H1 (cell line): Measurements from ENCODE around the gene ABTB1. TPM values are rescaled to one million over a fixed set of nuclear protein-coding genes. Genes with fewer than 3 reads are reported as not detected.

ENCODE experiments used
- CTCF ChIA-PET: fragments of 300-600 bp; sonication (Branson Sonifier 250); formaldehyde crosslinking; loops from one replicate; lab custom pipeline; 2021; ENCODE audit not compliant: partially characterized antibody; lab: Charles Lee
- POLR2A ChIA-PET: fragments of 300-600 bp; sonication (Branson Sonifier 250); formaldehyde crosslinking; loops from one replicate; lab custom pipeline; 2021; ENCODE audit warnings: inconsistent platforms; ENCODE audit not compliant: partially characterized antibody; lab: Charles Lee
- DNase-seq, 2 experiments: peaks; one replicate each; pipeline versions ENCODE4 v3.0.0 to v3.0.0-alpha.2; 2010 to 2022; ENCODE audit warnings: low spot score in 2 of 2, low read depth in 1 of 2, mixed read lengths in 1 of 2
- FAIRE-seq: peaks from 2 replicates; lab custom pipeline; 2011; peaks lifted over from hg19 to GRCh38; lab: Jason Lieb, UNC
- H2AFZ ChIP-seq: 2 replicates; pipeline ENCODE4 v1.8.1; 2012; ENCODE audit warnings: low read length, inconsistent platforms
- H2AK5ac ChIP-seq: 2 replicates; pipeline ENCODE4 v1.6.1; 2013; ENCODE audit warnings: low read depth, low read length
- H2BK120ac ChIP-seq: replicated peaks from 2 replicates; pipeline ENCODE3; 2013; ENCODE audit warnings: low read depth, low read length, inconsistent platforms
- H2BK12ac ChIP-seq: 2 replicates; pipeline ENCODE4 v1.6.1; 2013; ENCODE audit warnings: low read depth, low read length
- H2BK15ac ChIP-seq: 2 replicates; pipeline ENCODE4 v1.6.1; 2013; ENCODE audit warnings: low read length
- H2BK20ac ChIP-seq: 2 replicates; pipeline ENCODE4 v1.6.1; 2013; ENCODE audit warnings: low read length
- H2BK5ac ChIP-seq: 2 replicates; pipeline ENCODE4 v1.6.1; 2013; ENCODE audit warnings: low read depth, low read length
- H3K14ac ChIP-seq: 2 replicates; pipeline ENCODE4 v1.6.1; 2013; ENCODE audit warnings: inconsistent platforms; ENCODE audit not compliant: insufficient read length
- H3K18ac ChIP-seq: 2 replicates; pipeline ENCODE4 v1.6.1; 2013; ENCODE audit warnings: low read length; ENCODE audit errors: extremely low read depth
- H3K23ac ChIP-seq: 2 replicates; pipeline ENCODE4 v1.6.1; 2013; ENCODE audit warnings: inconsistent platforms; ENCODE audit not compliant: insufficient read length
- H3K23me2 ChIP-seq: 2 replicates; pipeline ENCODE4 v1.6.1; 2013; ENCODE audit warnings: low read depth, low read length
- H3K27ac ChIP-seq: 2 replicates; pipeline ENCODE4 v1.6.1; 2011; ENCODE audit warnings: low read depth, low read length, inconsistent platforms
- H3K27me3 ChIP-seq, 4 experiments: replicated peaks in 1 of 4; 1 replicate in 1 of 4; 2 replicates in 3 of 4; pipeline versions ENCODE4 v1.6.1 to v1.8.1; 2011 to 2013; ENCODE audit warnings: low read length in 3 of 4, mild to moderate bottlenecking in 3 of 4, inconsistent platforms in 2 of 4, mixed read lengths in 2 of 4, moderate library complexity in 1 of 4; ENCODE audit not compliant: control insufficient read depth in 3 of 4, insufficient read depth in 3 of 4; ENCODE audit errors: extremely low read depth in 1 of 4
- H3K36me3 ChIP-seq, 4 experiments: 2 replicates each; pipeline versions ENCODE4 v1.6.1 to v1.8.1; 2011 to 2013; ENCODE audit warnings: mild to moderate bottlenecking in 4 of 4, low read length in 3 of 4, moderate library complexity in 2 of 4, control low read depth in 1 of 4, inconsistent platforms in 1 of 4; ENCODE audit not compliant: insufficient read depth in 4 of 4, control insufficient read depth in 2 of 4
- H3K4ac ChIP-seq: replicated peaks from 2 replicates; pipeline ENCODE3; 2013; ENCODE audit warnings: low read length, low read depth, mixed read lengths, inconsistent platforms; ENCODE audit not compliant: insufficient read length
- H3K4me1 ChIP-seq, 4 experiments: replicated peaks in 1 of 4; 1 replicate in 1 of 4; 2 replicates in 3 of 4; pipeline versions ENCODE4 v1.6.1 to v1.8.1; 2011 to 2013; ENCODE audit warnings: low read length in 3 of 4, inconsistent platforms in 2 of 4, mixed read lengths in 1 of 4; ENCODE audit not compliant: insufficient read depth in 4 of 4, control insufficient read depth in 3 of 4
- H3K4me2 ChIP-seq, 2 experiments: 2 replicates each; pipeline versions ENCODE4 v1.6.1 to v1.8.1; 2011 to 2013; ENCODE audit warnings: low read depth in 2 of 2, low read length in 2 of 2, control low read depth in 1 of 2, inconsistent platforms in 1 of 2, mild to moderate bottlenecking in 1 of 2; ENCODE audit not compliant: insufficient read depth in 1 of 2
- H3K4me3 ChIP-seq, 4 experiments: fragments of 200-600, 300-600 bp in 1 of 4; sonication (generic), shearing (Covaris generic), sonication (Bioruptor Twin) in 1 of 4; 2 replicates each; pipeline versions ENCODE4 v1.5.1 to v1.8.1; 2011 to 2016; ENCODE audit warnings: low read length in 4 of 4, low read depth in 3 of 4, control low read depth in 2 of 4, inconsistent platforms in 2 of 4, mild to moderate bottlenecking in 2 of 4, mixed read lengths in 1 of 4, moderate library complexity in 1 of 4; ENCODE audit not compliant: insufficient read depth in 2 of 4; ENCODE audit errors: extremely low read depth in 1 of 4
- H3K56ac ChIP-seq: replicated peaks from 2 replicates; pipeline ENCODE3; 2013; ENCODE audit warnings: low read depth, mild to moderate bottlenecking, mixed read lengths, low read length, inconsistent platforms; ENCODE audit not compliant: insufficient read length
- H3K79me1 ChIP-seq: 2 replicates; pipeline ENCODE4 v1.6.1; 2013; ENCODE audit warnings: low read depth, low read length, control low read depth
- H3K79me2 ChIP-seq, 2 experiments: 2 replicates each; pipeline versions ENCODE4 v1.6.1 to v1.8.1; 2012 to 2013; ENCODE audit warnings: low read length in 2 of 2, mild to moderate bottlenecking in 2 of 2, inconsistent platforms in 1 of 2; ENCODE audit not compliant: insufficient read depth in 2 of 2, control insufficient read depth in 1 of 2
- H3K9ac ChIP-seq, 4 experiments: replicated peaks in 1 of 4; 1 replicate in 1 of 4; 2 replicates in 3 of 4; pipeline versions ENCODE4 v1.6.1 to v1.8.1; 2011 to 2013; ENCODE audit warnings: low read depth in 3 of 4, low read length in 3 of 4, control low read depth in 2 of 4, mild to moderate bottlenecking in 2 of 4, moderate library complexity in 2 of 4, inconsistent platforms in 1 of 4; ENCODE audit errors: extremely low read depth in 1 of 4
- H3K9me3 ChIP-seq, 2 experiments: 2 replicates each; pipeline versions ENCODE4 v1.6.1 to v1.8.1; 2012 to 2013; ENCODE audit warnings: mild to moderate bottlenecking in 2 of 2, moderate library complexity in 2 of 2, control low read depth in 1 of 2, inconsistent platforms in 1 of 2, low read depth in 1 of 2, low read length in 1 of 2, mixed read lengths in 1 of 2; ENCODE audit not compliant: insufficient read depth in 2 of 2
- H4K20me1 ChIP-seq, 2 experiments: replicated peaks in 1 of 2; 2 replicates each; pipeline versions ENCODE3 to v1.8.1; 2011 to 2013; ENCODE audit warnings: inconsistent platforms in 2 of 2, low read length in 2 of 2, mild to moderate bottlenecking in 1 of 2; ENCODE audit not compliant: insufficient read depth in 2 of 2, control insufficient read depth in 1 of 2
- H4K5ac ChIP-seq: 2 replicates; pipeline ENCODE4 v1.6.1; 2013; ENCODE audit warnings: low read length, low read depth, mixed read lengths, inconsistent platforms; ENCODE audit not compliant: insufficient read length
- H4K8ac ChIP-seq: 2 replicates; pipeline ENCODE4 v1.8.0; 2013; ENCODE audit warnings: mild to moderate bottlenecking, moderate library complexity, low read length, inconsistent platforms; ENCODE audit not compliant: insufficient read depth; ENCODE audit errors: extremely low read depth
- H4K91ac ChIP-seq: replicated peaks from 2 replicates; pipeline ENCODE3; 2013; ENCODE audit warnings: low read length, mixed read lengths, inconsistent platforms; ENCODE audit not compliant: insufficient read length
- KDM5A ChIP-seq: fragments of 200-600 bp; IDR thresholded peaks from 2 replicates; pipeline ENCODE4 v1.7.1; 2012; ENCODE audit warnings: mild to moderate bottlenecking, low read length, inconsistent platforms, mixed read lengths
- WGBS, 2 experiments: shearing (Covaris generic) in 1 of 2; methylation state at CpG; one replicate each; pipeline versions ENCODE4 v1.1.6 to v1.1.7; 2013 to 2015; ENCODE audit warnings: low lambda C conversion rate in 2 of 2, mixed read lengths in 2 of 2, inconsistent platforms in 1 of 2, low coverage in 1 of 2, missing lambda C conversion rate in 1 of 2; ENCODE audit not compliant: insufficient replicate concordance in 2 of 2, insufficient coverage in 1 of 2, insufficient read length in 1 of 2; ENCODE audit errors: extremely low coverage in 1 of 2, missing lambda C conversion rate in 1 of 2; 5-methylcytosine and 5-hydroxymethylcytosine counted together
- polyA plus RNA-seq, 7 experiments: library from polyadenylated mRNA; depleted of rRNA in 3 of 7; stranded (reverse) in 5 of 7; unstranded in 2 of 7; fragments of >200 nt in 5 of 7; fragments of 200-250 nt in 2 of 7; gene quantifications; 1 replicate in 5 of 7; 2 replicates in 1 of 7; 4 replicates in 1 of 7; pipeline versions ENCODE4 v1.2.1 to v1.2.3, GENCODE V29; 2011 to 2013; ENCODE audit warnings: missing spikeins in 2 of 7, mixed read lengths in 2 of 7
- total RNA-seq: library from RNA; stranded (reverse); fragmentation: NEBNext Ultra II Directional; extraction: Animal tissue kit (Norgen Biotek cat#: 25700); gene quantifications from 2 replicates; pipeline ENCODE4 v1.2.1, GENCODE V29; 2021

ABTB1 gene
- total and polyA plus RNA-seq, 2 of the 8 experiments (the other 6 are each of a cell fraction or from before 2014, with no cell fraction given) = 7.1 to 9.4 TPM

DNA sequence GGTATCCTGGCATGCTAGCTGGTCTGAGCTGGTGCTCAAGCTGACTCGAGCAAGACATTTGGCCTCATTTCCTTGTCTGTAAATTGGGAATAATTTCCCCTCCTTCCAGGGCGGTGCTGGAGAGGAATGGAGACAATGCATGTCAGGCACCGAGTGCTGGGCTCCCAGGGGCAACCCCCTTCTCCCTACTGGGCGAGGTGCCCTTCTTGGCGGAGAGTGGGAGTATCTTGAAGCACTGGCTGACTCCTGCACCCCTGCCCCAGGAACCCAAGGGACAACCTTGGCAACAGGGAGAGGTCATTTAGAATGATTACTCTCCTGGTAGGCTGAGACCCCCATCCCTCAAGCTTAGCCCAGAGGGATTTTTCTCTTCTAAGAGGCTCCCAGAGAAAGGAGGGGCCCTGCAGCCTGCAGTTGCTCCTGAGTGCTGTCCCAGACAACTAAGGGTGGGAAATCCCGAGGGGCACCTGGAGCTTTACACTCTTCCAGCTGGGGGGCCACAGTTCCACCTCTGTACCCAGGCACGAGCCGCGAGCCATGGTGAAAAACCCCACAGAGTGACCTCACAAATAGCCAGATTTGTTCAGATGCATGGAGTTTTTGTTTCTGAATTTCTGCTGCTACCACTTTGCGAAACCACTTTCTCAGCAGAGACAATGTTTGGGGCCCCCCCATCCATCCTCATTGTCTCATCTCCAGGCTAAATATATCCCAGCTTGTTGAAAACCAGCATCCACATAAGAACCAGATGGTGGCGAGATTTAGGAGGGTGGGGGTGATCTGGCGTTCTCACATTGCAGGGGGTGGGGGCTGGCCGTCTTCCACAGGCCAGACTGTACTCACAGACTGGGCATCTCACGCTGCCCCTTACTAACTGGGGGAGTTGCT, 44.8 kb downstream of the ABTB1 start:
- Histone ChIP-seq H3K23me2 (no peaks in the 10 kb centered on the region), H4K91ac (no peak overlapping the region), H2BK120ac (no peak overlapping the region), H2AK5ac (no peak overlapping the region), H3K36me3 (no peaks in the 10 kb centered on the region), H3K27me3 (no peaks in the 10 kb centered on the region), H3K79me2 (no peaks in the 10 kb centered on the region), H3K9ac (no peak overlapping the region), H4K20me1 (no peaks in the 10 kb centered on the region), H3K23ac (no peak overlapping the region), H2BK12ac (no peak overlapping the region), H2BK20ac (no peak overlapping the region), H3K4me1 (peaks cover 0 to 9% (median 3%) of the 10 kb centered on the region in 4 experiments; a peak in 4 of 7 replicates), H3K4ac (no peak overlapping the region), H4K8ac (no peak overlapping the region), H3K79me1 (no peaks in the 10 kb centered on the region), H3K18ac (no peak overlapping the region), H4K5ac (no peak overlapping the region), H3K4me3 (no peak overlapping the region), H2BK15ac (no peak overlapping the region), H3K9me3 (no peaks in the 10 kb centered on the region), H3K27ac (no peak overlapping the region), H2BK5ac (no peak overlapping the region), H3K56ac (no peak overlapping the region), H3K4me2 (no peak overlapping the region), H3K14ac (no peak overlapping the region), H2AFZ (no peak overlapping the region)
- FAIRE-seq = no peak
- POLR2A ChIA-PET = interaction anchor here (1.4 kb wide), 1 partner anchor 28 kb away, joined by 3 read pairs; no protein-coding TSS in a partner anchor
- CTCF ChIA-PET = interaction anchor here (0.6 to 1.1 kb wide), 5 partner anchors 11 to 310 kb away, joined by 3 read pairs; no protein-coding TSS in a partner anchor
- no peak for DNase-seq
- 89% methylated on average over 14 of the region's 14 CpGs; no CpG with 5 or more reads in 1 of the 2 experiments for WGBS, 2 experiments
- TF ChIP-seq KDM5A = no peak
